Sigmoid colon (tissue), 4 donors: ENCODE data around the gene PDE5A.

Experiments used
- EP300 ChIP-seq, 4 donors: sonication (generic); formaldehyde crosslinking; IDR thresholded peaks; one replicate each; pipeline ENCODE4 v1.6.1; 2017; ENCODE audit warnings: antibody characterized with exemption in 4 of 4
- POLR2A ChIP-seq, 2 donors: fragments of 450-650 bp; IDR thresholded peaks; one replicate each; pipeline ENCODE4 v1.6.1; 2016; ENCODE audit warnings: antibody characterized with exemption in 2 of 2, mild to moderate bottlenecking in 2 of 2, moderate library complexity in 2 of 2
- POLR2AphosphoS5 ChIP-seq, 4 donors: sonication (generic); formaldehyde crosslinking; IDR thresholded peaks; one replicate each; pipeline ENCODE4 v1.6.1; 2017; ENCODE audit warnings: antibody characterized with exemption in 4 of 4
- TF ChIP-seq, protein P1 (sequence below), 4 experiments: fragments of 450-650 bp in 3 of 4; fragments of 200-600 bp in 1 of 4; IDR thresholded peaks; one replicate each; pipeline ENCODE4 v1.5.1; 2016 to 2019; ENCODE audit warnings: antibody characterized with exemption in 4 of 4, mild to moderate bottlenecking in 3 of 4, moderate library complexity in 2 of 4

DNA sequence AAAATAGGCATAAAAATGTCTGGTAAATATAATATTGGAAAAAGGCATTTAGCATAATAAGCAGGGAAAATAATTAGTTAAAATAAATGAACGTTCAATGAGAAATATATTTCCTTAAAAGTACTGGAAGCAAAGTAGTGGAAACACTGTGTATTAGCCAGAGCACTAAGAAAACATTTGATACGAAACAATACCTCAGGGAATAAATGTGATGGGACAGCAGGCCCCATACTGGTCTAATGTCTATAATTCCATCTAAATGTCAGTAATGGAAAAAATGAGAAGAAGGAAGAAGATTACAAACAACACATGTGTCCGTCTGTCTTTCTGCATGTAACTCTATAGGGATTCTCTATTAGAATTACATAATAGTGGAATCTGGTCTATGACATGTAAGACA, 79.0 kb downstream of the PDE5A start:
- TF ChIP-seq, protein P1, sequence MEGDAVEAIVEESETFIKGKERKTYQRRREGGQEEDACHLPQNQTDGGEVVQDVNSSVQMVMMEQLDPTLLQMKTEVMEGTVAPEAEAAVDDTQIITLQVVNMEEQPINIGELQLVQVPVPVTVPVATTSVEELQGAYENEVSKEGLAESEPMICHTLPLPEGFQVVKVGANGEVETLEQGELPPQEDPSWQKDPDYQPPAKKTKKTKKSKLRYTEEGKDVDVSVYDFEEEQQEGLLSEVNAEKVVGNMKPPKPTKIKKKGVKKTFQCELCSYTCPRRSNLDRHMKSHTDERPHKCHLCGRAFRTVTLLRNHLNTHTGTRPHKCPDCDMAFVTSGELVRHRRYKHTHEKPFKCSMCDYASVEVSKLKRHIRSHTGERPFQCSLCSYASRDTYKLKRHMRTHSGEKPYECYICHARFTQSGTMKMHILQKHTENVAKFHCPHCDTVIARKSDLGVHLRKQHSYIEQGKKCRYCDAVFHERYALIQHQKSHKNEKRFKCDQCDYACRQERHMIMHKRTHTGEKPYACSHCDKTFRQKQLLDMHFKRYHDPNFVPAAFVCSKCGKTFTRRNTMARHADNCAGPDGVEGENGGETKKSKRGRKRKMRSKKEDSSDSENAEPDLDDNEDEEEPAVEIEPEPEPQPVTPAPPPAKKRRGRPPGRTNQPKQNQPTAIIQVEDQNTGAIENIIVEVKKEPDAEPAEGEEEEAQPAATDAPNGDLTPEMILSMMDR (IDR thresholded peaks at IDR 0.05) = no peak
- TF ChIP-seq POLR2AphosphoS5 (IDR thresholded peaks at IDR 0.05) = no peak
- no peak for TF ChIP-seq EP300 (IDR thresholded peaks at IDR 0.05)
- TF ChIP-seq POLR2A (IDR thresholded peaks at IDR 0.05) = no peak
